IMR-90 (cell line): ENCODE data around the gene NAA10.

Experiments
- BHLHE40 ChIP-seq: fragments of 150-350 bp; IDR thresholded peaks from 2 replicates; pipeline ENCODE4 v1.6.1; 2016; ENCODE audit warnings: mild to moderate bottlenecking, low read depth, low read length
- CEBPB ChIP-seq: IDR thresholded peaks from 2 replicates; pipeline ENCODE4 v1.6.1; 2012; ENCODE audit warnings: low read depth, low read length, improper control_type of control experiment
- CTCF ChIP-seq: conservative IDR thresholded peaks from 2 replicates; pipeline ENCODE4 v1.5.1; 2012; ENCODE audit warnings: mild to moderate bottlenecking, low read depth, low read length, improper control_type of control experiment
- ELK1 ChIP-seq: fragments of 150-350 bp; IDR thresholded peaks from 2 replicates; pipeline ENCODE4 v1.6.1; 2016; ENCODE audit warnings: low read depth, mild to moderate bottlenecking, low read length, moderate library complexity, borderline replicate concordance
- FOS ChIP-seq: fragments of 150-350 bp; IDR thresholded peaks from 2 replicates; pipeline ENCODE4 v1.6.1; 2016; ENCODE audit warnings: low read depth, low read length
- MAFK ChIP-seq: IDR thresholded peaks from 2 replicates; pipeline ENCODE4 v1.6.1; 2012; ENCODE audit warnings: low read depth, low read length, improper control_type of control experiment
- MAZ ChIP-seq: IDR thresholded peaks from 2 replicates; pipeline ENCODE4 v1.6.1; 2012; ENCODE audit warnings: low read depth, mild to moderate bottlenecking, low read length, improper control_type of control experiment, moderate library complexity, borderline replicate concordance
- MXI1 ChIP-seq: IDR thresholded peaks from 2 replicates; pipeline ENCODE4 v1.6.1; 2012; ENCODE audit warnings: low read depth, mild to moderate bottlenecking, low read length, moderate library complexity, borderline replicate concordance
- POLR2A ChIP-seq: IDR thresholded peaks from 2 replicates; pipeline ENCODE4 v1.6.1; 2012; ENCODE audit warnings: mild to moderate bottlenecking, low read depth, low read length
- RAD21 ChIP-seq: IDR thresholded peaks from 2 replicates; pipeline ENCODE4 v1.6.1; 2012; ENCODE audit warnings: low read length, improper control_type of control experiment
- RCOR1 ChIP-seq: IDR thresholded peaks from 2 replicates; pipeline ENCODE4 v1.6.1; 2012; ENCODE audit warnings: mild to moderate bottlenecking, low read length, improper control_type of control experiment; ENCODE audit not compliant: insufficient replicate concordance
- RFX5 ChIP-seq: IDR thresholded peaks from 2 replicates; pipeline ENCODE4 v1.8.0; 2012; ENCODE audit warnings: low read depth, mild to moderate bottlenecking, low read length, moderate library complexity
- SMC3 ChIP-seq: fragments of 150-350 bp; IDR thresholded peaks from 2 replicates; pipeline ENCODE4 v1.6.1; 2016; ENCODE audit warnings: low read depth, mild to moderate bottlenecking, antibody characterized with exemption, low read length, moderate library complexity
- TF ChIP-seq, protein P1 (sequence below): fragments of 150-350 bp; IDR thresholded peaks from 2 replicates; pipeline ENCODE4 v1.6.1; 2017; ENCODE audit warnings: mild to moderate bottlenecking, antibody characterized with exemption, low read length, low read depth

DNA sequence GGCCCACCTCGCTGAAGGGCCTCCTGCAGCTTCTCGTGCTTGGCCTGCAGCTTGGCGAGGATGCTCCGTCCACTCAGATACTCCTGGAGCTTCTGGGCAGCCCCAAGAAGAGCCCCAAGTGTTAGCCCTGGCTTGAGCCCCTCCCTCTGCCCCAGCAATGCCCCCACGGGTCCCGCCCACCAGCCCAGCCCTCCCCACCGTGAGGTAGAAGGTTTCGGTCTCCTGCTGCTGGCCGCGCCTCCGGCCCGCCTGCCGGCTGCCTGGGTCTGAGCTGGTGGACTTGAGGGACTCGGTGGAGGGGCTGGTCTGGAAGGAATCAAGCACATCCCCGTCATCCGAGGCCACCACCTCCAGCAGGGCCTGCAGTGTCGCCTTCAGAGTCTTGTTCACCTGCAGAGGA is 21.6 kb downstream of the NAA10 start:
- TF ChIP-seq CTCF (no peak), FOS (no peak), POLR2A (no peak), RAD21 (no peak), CEBPB (no peak), RCOR1 (no peak), SMC3 (no peak), RFX5 (no peak), MAZ (no peak), MXI1 (no peak), ELK1 (no peak), MAFK (no peak), BHLHE40 (no peak)
- TF ChIP-seq, protein P1, sequence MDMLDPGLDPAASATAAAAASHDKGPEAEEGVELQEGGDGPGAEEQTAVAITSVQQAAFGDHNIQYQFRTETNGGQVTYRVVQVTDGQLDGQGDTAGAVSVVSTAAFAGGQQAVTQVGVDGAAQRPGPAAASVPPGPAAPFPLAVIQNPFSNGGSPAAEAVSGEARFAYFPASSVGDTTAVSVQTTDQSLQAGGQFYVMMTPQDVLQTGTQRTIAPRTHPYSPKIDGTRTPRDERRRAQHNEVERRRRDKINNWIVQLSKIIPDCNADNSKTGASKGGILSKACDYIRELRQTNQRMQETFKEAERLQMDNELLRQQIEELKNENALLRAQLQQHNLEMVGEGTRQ, result no peak
